Raji (cell line): Measurements from ENCODE around the gene RAB11FIP2.

ENCODE experiments used
- POLR2A ChIP-seq: IDR thresholded peaks from 2 replicates; pipeline ENCODE4 v1.6.1; 2011; ENCODE audit warnings: low read depth, low read length, control low read depth; ENCODE audit not compliant: insufficient read depth

RAB11FIP2 gene

DNA sequence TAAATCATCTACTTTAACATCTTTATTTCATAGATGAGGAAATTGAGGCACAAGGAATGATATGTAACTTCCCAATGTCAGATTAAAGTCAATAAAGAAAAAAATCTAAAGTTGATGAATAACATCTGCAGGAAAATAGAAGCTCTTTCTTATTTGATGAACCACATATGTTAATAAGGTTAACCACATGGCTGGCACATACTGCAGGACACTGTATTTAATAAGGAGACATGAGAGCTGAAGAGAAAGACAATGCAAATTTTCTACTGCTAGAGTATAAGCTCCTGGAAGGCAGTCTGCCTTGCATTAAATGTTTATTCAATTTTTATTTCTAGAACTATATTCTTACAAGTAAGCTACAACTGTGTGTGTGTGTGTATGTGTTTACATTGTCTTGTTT is 4.4 kb downstream of the RAB11FIP2 start:
- TF ChIP-seq POLR2A, result no peak

- TF ChIP-seq POLR2A, result no peak
Measured at GRCh38 chr10:118041316-118041715, 5.4 kb downstream of the RAB11FIP2 start.

DNA sequence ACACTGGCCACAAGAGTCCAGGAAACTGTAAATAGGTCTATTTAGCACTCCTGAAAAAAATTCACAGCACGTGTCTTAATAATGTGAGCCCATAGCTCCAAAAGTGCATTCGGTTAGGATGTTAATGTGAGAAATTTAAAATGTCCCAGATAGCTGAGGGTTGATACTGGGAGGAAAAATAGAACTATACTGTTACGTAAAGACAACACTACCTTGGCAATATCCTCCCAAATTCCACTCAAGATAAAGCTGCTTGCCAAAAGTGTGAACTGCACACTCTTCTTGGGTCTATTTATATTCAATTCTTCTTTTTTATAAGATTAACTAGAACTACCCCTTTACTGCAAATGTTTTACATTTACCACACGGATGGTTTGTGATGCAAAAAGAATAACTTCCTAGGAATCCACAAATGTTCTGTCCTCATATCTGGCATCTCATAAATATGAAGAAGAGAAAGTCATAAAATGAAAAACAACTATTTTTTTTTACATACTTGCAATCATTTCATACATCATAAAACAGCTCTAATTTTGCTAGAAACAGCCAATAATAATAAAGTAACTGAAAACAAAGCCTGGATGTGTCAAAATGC is 10.4 kb downstream of the RAB11FIP2 start:
- TF ChIP-seq POLR2A, result no peak

DNA sequence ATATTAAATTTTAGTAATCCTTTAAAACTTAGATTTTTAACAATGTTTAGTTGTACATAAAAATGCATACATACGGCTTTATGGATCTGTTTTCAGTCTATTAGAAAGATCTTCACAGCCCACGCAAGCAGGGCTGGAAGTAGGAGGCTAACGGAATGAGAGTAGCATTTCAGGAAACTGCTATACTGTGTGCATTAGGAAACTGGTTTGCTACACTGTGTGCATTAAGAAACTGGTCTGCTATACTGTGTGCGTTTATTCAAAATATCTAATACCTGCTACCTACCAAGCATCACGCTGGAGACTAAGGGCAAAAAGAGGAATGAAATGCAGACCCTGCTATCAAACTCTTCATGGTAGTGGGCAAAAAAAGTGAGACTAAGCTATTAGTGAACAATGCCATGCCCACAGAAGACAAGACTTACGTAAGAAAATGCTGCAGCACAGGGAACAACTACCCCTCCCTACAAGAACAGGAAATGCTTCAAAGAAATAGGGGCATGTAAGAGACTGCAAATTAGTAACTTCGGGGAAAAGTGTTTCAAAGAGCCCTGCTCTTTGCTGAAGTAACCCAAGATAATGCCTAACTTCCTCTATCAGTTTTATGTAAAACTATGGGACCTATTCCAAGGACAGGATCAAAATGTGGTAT is 11.3 kb downstream of the RAB11FIP2 start:
- TF ChIP-seq POLR2A, result no peak

- TF ChIP-seq POLR2A, result no peak
Measured at GRCh38 chr10:118034791-118035261, 11.9 kb downstream of the RAB11FIP2 start.

- no peak for TF ChIP-seq POLR2A
Measured at GRCh38 chr10:118033905-118034304, 12.8 kb downstream of the RAB11FIP2 start.

DNA sequence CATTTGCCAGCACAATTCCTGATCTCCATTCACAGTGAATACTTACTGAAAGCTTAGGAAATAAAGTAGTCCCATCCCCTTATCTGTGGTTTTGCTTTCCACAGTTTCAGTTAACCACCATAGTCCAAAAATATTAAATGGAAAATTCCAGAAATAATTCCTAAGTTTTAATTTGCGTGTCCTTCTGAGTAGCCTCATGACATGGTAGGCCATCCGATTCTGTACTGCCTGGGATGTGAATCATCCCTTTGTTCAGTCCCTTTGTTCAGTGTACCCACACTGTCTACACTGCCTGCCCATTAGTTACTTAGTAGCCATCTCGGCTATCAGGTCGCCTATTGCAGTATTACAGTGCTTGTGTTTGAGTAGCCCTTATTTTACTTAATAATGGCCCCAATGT is 14.2 kb downstream of the RAB11FIP2 start:
- TF ChIP-seq POLR2A, result no peak

GRCh38 chr10:118031351-118032075 is 15.2 kb downstream of the RAB11FIP2 start:
- TF ChIP-seq POLR2A, result no peak

- TF ChIP-seq POLR2A, result no peak
Measured at GRCh38 chr10:118028619-118029018, 18.1 kb downstream of the RAB11FIP2 start.

DNA sequence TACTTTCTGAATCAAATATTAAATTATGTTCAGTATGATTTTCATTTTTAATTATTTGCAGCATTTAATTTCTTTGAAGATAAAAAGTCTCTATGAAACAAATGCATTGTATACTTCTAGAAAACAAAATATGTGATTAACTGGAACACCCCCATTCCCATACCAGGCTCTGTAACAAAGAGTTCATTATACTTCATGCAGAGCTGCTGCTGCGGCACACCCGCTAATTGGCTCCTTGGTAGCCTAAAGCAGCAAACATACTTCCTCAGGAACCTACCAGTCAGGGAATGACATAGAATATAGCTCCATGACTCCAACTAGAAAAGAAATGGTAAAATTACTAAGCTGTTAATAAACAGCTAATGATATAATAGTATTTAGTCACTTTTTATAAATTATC is 19.3 kb downstream of the RAB11FIP2 start:
- TF ChIP-seq POLR2A, result no peak

GRCh38 chr10:118026936-118027335 is 19.8 kb downstream of the RAB11FIP2 start:
- no peak for TF ChIP-seq POLR2A

- no peak for TF ChIP-seq POLR2A
Measured at GRCh38 chr10:118020365-118020764, 26.4 kb downstream of the RAB11FIP2 start.

DNA sequence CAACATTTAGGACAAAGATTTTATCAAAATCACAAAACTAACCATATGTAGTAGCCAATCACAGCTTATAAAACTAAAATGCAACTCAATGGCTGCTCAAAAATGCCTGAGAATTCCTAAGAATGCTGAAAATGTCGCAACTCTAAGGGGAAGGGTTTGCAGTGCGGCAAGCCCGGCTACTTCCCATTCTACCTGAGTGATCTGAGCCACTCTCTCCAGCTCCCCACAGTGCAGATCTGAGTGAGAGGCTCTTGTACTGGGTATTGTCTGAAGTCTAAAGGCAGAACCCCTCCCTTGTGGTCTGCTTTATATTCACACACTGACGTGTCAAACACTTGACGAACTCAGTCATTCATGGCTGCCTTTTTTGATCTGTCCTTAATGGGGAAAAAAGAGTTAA is 28.9 kb downstream of the RAB11FIP2 start:
- no peak for TF ChIP-seq POLR2A

- TF ChIP-seq POLR2A, result no peak
Measured at GRCh38 chr10:118017071-118017740, 29.5 kb downstream of the RAB11FIP2 start.

- TF ChIP-seq POLR2A, result no peak
Measured at GRCh38 chr10:118012952-118013525, 33.7 kb downstream of the RAB11FIP2 start.
